Measurements from ENCODE around the gene CCDC17.

Gene CCDC17

GRCh38 chr1:45583264-45583665, 40.6 kb downstream of the CCDC17 start:
- DNase-seq (ENCODE audit: low spot score), result peak; percentile 99

- no peak for DNase-seq (ENCODE audit: low spot score)
These were observed 49.7 kb downstream of the CCDC17 start for GRCh38 chr1:45574105-45574626.

- no peak for DNase-seq (ENCODE audit: low spot score)
These were observed 50.5 kb downstream of the CCDC17 start for GRCh38 chr1:45573231-45573804.

- no peak for DNase-seq (ENCODE audit: low spot score)
These were observed 53.2 kb downstream of the CCDC17 start for GRCh38 chr1:45570631-45571030.
